Nephron (organoid): ENCODE results near the gene GDF7.

Experiments used
- H3K27ac Mint-ChIP-seq, 3 experiments: 2 replicates each; pipeline ENCODE4 v1.8.0; 2020; ENCODE audit warnings: mixed read lengths in 3 of 3, mild to moderate bottlenecking in 2 of 3, moderate library complexity in 1 of 3
- H3K27me3 Mint-ChIP-seq: 2 replicates; pipeline ENCODE4 v1.8.0; 2021; ENCODE audit warnings: low read depth, mild to moderate bottlenecking, moderate library complexity, mixed read lengths
- H3K36me3 Mint-ChIP-seq: 2 replicates; pipeline ENCODE4 v1.8.0; 2020; ENCODE audit warnings: low read depth, mixed read lengths
- H3K4me1 Mint-ChIP-seq: 2 replicates; pipeline ENCODE4 v1.8.0; 2020; ENCODE audit warnings: mixed read lengths
- H3K4me3 Mint-ChIP-seq, 3 experiments: 2 replicates each; pipeline ENCODE4 v1.8.0; 2020; ENCODE audit warnings: mild to moderate bottlenecking in 3 of 3, mixed read lengths in 3 of 3, moderate library complexity in 2 of 3
- H3K9me3 Mint-ChIP-seq: 2 replicates; pipeline ENCODE4 v1.8.0; 2020; ENCODE audit warnings: mixed read lengths
- TF ChIP-seq, protein P1 (sequence below), 3 experiments: fragments of 200-600 bp; sonication (generic); IDR thresholded peaks; one replicate each; pipeline ENCODE4 v1.5.0; 2021; ENCODE audit warnings: antibody characterized with exemption in 3 of 3; ENCODE audit not compliant: unreplicated experiment in 3 of 3

The GDF7 gene

GRCh38 chr2:20669562-20670314 lies 2.8 kb downstream of the GDF7 start:
- peaks cover 17% of the 10 kb centered on the region for H3K4me1 Mint-ChIP-seq
- TF ChIP-seq, protein P1, sequence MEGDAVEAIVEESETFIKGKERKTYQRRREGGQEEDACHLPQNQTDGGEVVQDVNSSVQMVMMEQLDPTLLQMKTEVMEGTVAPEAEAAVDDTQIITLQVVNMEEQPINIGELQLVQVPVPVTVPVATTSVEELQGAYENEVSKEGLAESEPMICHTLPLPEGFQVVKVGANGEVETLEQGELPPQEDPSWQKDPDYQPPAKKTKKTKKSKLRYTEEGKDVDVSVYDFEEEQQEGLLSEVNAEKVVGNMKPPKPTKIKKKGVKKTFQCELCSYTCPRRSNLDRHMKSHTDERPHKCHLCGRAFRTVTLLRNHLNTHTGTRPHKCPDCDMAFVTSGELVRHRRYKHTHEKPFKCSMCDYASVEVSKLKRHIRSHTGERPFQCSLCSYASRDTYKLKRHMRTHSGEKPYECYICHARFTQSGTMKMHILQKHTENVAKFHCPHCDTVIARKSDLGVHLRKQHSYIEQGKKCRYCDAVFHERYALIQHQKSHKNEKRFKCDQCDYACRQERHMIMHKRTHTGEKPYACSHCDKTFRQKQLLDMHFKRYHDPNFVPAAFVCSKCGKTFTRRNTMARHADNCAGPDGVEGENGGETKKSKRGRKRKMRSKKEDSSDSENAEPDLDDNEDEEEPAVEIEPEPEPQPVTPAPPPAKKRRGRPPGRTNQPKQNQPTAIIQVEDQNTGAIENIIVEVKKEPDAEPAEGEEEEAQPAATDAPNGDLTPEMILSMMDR (IDR thresholded peaks at IDR 0.05; ENCODE audit: unreplicated experiment in 3 of 3), result no peak
- H3K4me3 Mint-ChIP-seq, result peak overlapping the region; percentile 34 to 58 (median 53)
- H3K27me3 Mint-ChIP-seq, result peaks cover 96% of the 10 kb centered on the region
- no peak overlapping the region for H3K27ac Mint-ChIP-seq
- H3K36me3 Mint-ChIP-seq, result no peaks in the 10 kb centered on the region
- no peaks in the 10 kb centered on the region for H3K9me3 Mint-ChIP-seq

- Mint-ChIP-seq H3K27ac (no peak overlapping the region), H3K36me3 (no peaks in the 10 kb centered on the region), H3K9me3 (no peaks in the 10 kb centered on the region), H3K27me3 (peaks cover 96% of the 10 kb centered on the region), H3K4me3 (peak overlapping the region in 1 of 3 experiments; percentile 11), H3K4me1 (peaks cover 15% of the 10 kb centered on the region)
- TF ChIP-seq, protein P1 (IDR thresholded peaks at IDR 0.05; ENCODE audit: unreplicated experiment in 3 of 3), result no peak
Observed at GRCh38 chr2:20670315-20671035, 3.5 kb downstream of the GDF7 start.

DNA sequence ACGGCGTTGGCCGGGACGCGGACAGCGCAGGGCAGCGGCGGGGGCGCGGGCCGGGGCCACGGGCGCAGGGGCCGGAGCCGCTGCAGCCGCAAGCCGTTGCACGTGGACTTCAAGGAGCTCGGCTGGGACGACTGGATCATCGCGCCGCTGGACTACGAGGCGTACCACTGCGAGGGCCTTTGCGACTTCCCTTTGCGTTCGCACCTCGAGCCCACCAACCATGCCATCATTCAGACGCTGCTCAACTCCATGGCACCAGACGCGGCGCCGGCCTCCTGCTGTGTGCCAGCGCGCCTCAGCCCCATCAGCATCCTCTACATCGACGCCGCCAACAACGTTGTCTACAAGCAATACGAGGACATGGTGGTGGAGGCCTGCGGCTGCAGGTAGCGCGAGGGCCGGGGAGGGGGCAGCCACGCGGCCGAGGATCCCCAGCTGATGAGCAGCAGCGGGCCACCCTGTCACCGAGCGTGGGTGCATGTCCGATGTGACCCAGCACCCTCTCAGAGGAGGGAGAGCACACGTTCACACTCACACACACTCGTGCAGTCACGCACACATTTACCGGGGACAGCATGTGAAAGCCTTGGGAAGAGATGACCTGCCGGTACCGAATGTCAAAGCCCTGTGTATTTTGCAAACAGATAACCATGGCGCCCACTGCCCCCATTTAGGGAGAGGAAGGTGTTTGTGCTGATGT lies 4.2 kb downstream of the GDF7 start:
- TF ChIP-seq, protein P1 (IDR thresholded peaks at IDR 0.05; ENCODE audit: unreplicated experiment in 3 of 3), result no peak
- H3K9me3 Mint-ChIP-seq, result no peaks in the 10 kb centered on the region
- H3K27ac Mint-ChIP-seq, result no peak overlapping the region
- peak overlapping the region in 1 of 3 experiments; percentile 37 for H3K4me3 Mint-ChIP-seq
- H3K36me3 Mint-ChIP-seq, result no peaks in the 10 kb centered on the region
- peaks cover 14% of the 10 kb centered on the region for H3K4me1 Mint-ChIP-seq
- H3K27me3 Mint-ChIP-seq, result peaks cover 94% of the 10 kb centered on the region

DNA sequence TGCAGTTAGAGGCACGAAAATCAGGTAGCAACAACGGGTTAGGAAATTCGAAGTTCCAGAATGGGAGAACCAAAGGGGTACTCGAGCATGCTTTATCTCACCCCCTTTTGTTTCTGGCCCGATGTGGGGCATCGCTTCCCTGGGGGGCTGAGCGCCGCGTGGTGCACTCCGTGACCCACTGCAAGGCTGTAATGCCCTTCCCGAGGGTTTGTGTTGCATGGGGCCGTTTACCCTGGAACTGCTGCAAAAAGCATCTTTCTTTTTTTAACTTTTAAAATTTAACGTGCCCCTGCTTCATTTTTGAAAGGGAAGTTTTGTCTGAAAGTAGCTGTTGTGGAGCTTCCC lies 4.8 kb downstream of the GDF7 start:
- Mint-ChIP-seq H3K27ac (no peak overlapping the region), H3K27me3 (peaks cover 88% of the 10 kb centered on the region), H3K4me3 (no peak overlapping the region), H3K9me3 (no peaks in the 10 kb centered on the region), H3K36me3 (no peaks in the 10 kb centered on the region), H3K4me1 (peaks cover 14% of the 10 kb centered on the region)
- TF ChIP-seq, protein P1 (IDR thresholded peaks at IDR 0.05; ENCODE audit: unreplicated experiment in 3 of 3), result no peak

GRCh38 chr2:20672201-20672951 lies 5.4 kb downstream of the GDF7 start:
- Mint-ChIP-seq H3K9me3 (no peaks in the 10 kb centered on the region), H3K4me3 (peak overlapping the region in 2 of 3 experiments; percentile 48 to 53), H3K27me3 (peaks cover 85% of the 10 kb centered on the region), H3K27ac (no peak overlapping the region), H3K36me3 (no peaks in the 10 kb centered on the region), H3K4me1 (peaks cover 14% of the 10 kb centered on the region)
- TF ChIP-seq, protein P1 (IDR thresholded peaks at IDR 0.05; ENCODE audit: unreplicated experiment in 3 of 3), result no peak
